DND-41 (cell line): ENCODE measurements around the gene RIT1.

Experiments used
- ATAC-seq: fragments of 200-7000 bp; cut with Tn5 transposase; 3 replicates; pipeline ENCODE4 v1.9.1; 2021; ENCODE audit warnings: low read depth; ENCODE audit not compliant: insufficient read depth
- DNase-seq: peaks from one replicate; pipeline ENCODE4 v3.0.0-alpha.2; 2020
- H2AFZ ChIP-seq: 2 replicates; pipeline ENCODE4 v1.6.0; 2012; ENCODE audit warnings: low read depth, low read length
- H3K27ac ChIP-seq: 2 replicates; pipeline ENCODE4 v1.5.1; 2012; ENCODE audit warnings: low read length, inconsistent platforms
- H3K27me3 ChIP-seq: fragments of 200-600 bp; sonication (generic); 2 replicates; pipeline ENCODE4 v1.6.0; 2012; ENCODE audit warnings: low read length, mild to moderate bottlenecking, inconsistent platforms; ENCODE audit not compliant: insufficient read depth, poor library complexity
- H3K36me3 ChIP-seq: 2 replicates; pipeline ENCODE4 v1.5.1; 2012; ENCODE audit warnings: low read length, inconsistent platforms; ENCODE audit not compliant: insufficient read depth
- H3K4me1 ChIP-seq: 2 replicates; pipeline ENCODE4 v1.5.1; 2012; ENCODE audit warnings: mild to moderate bottlenecking, low read length; ENCODE audit not compliant: insufficient read depth
- H3K4me2 ChIP-seq: 2 replicates; pipeline ENCODE4 v1.6.0; 2012; ENCODE audit warnings: mild to moderate bottlenecking, moderate library complexity, low read length, inconsistent platforms; ENCODE audit not compliant: insufficient read depth
- H3K4me3 ChIP-seq, 2 experiments: fragments of 200-600 bp in 1 of 2; shearing (Covaris generic) in 1 of 2; 2 replicates each; pipeline ENCODE4 v1.5.1; 2012 to 2016; ENCODE audit warnings: inconsistent platforms in 2 of 2, low read length in 2 of 2, mild to moderate bottlenecking in 2 of 2, low read depth in 1 of 2, moderate library complexity in 1 of 2
- H3K79me2 ChIP-seq: 2 replicates; pipeline ENCODE4 v1.6.0; 2012; ENCODE audit warnings: low read length, inconsistent platforms; ENCODE audit not compliant: insufficient read depth
- H3K9ac ChIP-seq: 2 replicates; pipeline ENCODE4 v1.6.0; 2012; ENCODE audit warnings: low read depth, mild to moderate bottlenecking, inconsistent platforms, low read length, moderate library complexity
- H3K9me3 ChIP-seq: 2 replicates; pipeline ENCODE4 v1.5.1; 2012; ENCODE audit warnings: low read length, moderate library complexity, mild to moderate bottlenecking, inconsistent platforms; ENCODE audit not compliant: insufficient read depth, severe bottlenecking
- H4K20me1 ChIP-seq: 2 replicates; pipeline ENCODE4 v1.6.0; 2012; ENCODE audit warnings: low read length; ENCODE audit not compliant: insufficient read depth
- EZH2 ChIP-seq: IDR thresholded peaks from 3 replicates; pipeline ENCODE4 v1.6.1; 2012; ENCODE audit warnings: borderline replicate concordance, low read depth, mild to moderate bottlenecking, moderate library complexity, low read length, inconsistent platforms; ENCODE audit not compliant: severe bottlenecking
- TF ChIP-seq, protein P1 (sequence below): IDR thresholded peaks from 2 replicates; pipeline ENCODE4 v1.5.1; 2012; ENCODE audit warnings: borderline replicate concordance, low read length, moderate library complexity, mild to moderate bottlenecking; ENCODE audit not compliant: poor library complexity, severe bottlenecking; ENCODE audit errors: extremely low read depth

RIT1 gene

DNA sequence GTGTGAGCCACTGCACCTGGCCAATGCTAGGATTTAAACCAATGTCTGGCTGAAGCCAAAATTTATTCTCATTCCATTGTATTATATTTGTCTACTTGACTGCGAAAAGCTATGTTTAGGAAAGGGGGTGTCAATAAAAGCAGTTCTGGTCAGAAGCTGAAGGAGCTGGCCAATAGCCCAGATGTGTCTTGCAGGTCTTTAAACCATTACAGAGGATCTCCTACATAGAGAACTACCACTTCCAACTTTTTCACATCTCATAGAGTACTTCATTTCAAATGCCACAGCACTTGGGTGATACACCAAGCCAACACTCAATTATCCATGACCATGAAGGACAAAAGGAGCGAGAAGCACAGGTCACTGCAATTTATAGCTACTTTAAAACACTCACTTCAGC, 49.3 kb downstream of the RIT1 start:
- no peak for ATAC-seq
- H4K20me1 ChIP-seq: no peaks in the 10 kb centered on the region
- no peak overlapping the region for H2AFZ ChIP-seq
- H3K4me2 ChIP-seq: no peak overlapping the region
- H3K27ac ChIP-seq: no peak overlapping the region
- H3K4me1 ChIP-seq: peaks cover 29% of the 10 kb centered on the region
- DNase-seq: no peak
- no peak overlapping the region for H3K4me3 ChIP-seq
- peaks cover under 1% of the 10 kb centered on the region; the same call in 1 of the 2 replicates for H3K36me3 ChIP-seq
- H3K9ac ChIP-seq: no peak overlapping the region
- H3K9me3 ChIP-seq: no peaks in the 10 kb centered on the region
- peaks cover 15% of the 10 kb centered on the region for H3K79me2 ChIP-seq
- no peak for TF ChIP-seq EZH2
- TF ChIP-seq, protein P1, sequence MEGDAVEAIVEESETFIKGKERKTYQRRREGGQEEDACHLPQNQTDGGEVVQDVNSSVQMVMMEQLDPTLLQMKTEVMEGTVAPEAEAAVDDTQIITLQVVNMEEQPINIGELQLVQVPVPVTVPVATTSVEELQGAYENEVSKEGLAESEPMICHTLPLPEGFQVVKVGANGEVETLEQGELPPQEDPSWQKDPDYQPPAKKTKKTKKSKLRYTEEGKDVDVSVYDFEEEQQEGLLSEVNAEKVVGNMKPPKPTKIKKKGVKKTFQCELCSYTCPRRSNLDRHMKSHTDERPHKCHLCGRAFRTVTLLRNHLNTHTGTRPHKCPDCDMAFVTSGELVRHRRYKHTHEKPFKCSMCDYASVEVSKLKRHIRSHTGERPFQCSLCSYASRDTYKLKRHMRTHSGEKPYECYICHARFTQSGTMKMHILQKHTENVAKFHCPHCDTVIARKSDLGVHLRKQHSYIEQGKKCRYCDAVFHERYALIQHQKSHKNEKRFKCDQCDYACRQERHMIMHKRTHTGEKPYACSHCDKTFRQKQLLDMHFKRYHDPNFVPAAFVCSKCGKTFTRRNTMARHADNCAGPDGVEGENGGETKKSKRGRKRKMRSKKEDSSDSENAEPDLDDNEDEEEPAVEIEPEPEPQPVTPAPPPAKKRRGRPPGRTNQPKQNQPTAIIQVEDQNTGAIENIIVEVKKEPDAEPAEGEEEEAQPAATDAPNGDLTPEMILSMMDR: no peak
- no peaks in the 10 kb centered on the region for H3K27me3 ChIP-seq

DNA sequence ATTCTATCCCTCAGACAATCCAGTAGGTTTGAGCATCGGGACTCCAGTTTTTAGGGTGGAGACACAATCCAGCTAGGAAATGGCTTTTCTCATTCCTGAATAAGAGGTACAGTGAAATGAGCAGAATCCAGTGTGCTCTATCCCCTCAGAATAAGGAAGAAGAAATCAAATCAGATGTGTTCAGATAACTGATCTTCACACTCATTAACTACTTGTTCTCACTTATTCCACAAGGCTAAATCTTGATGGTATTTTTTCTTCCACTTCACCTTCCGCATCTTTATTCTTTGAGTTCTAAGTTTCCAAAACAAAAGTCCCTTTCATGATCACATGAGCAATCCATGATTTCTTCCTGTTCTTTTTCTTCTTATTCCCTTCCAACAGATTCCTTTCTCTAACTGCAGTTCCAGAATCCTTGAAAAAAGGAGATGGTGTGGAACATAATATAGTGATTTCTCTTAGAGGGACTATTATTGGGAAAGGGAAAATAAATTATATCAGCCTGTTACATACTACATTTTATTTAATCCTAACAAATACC, 50.1 kb downstream of the RIT1 start:
- TF ChIP-seq, protein P1: no peak
- no peak for TF ChIP-seq EZH2
- Histone ChIP-seq H3K4me2 (no peak overlapping the region), H4K20me1 (0 out of 2 replicates have a peak, but pooled peaks cover 2% of the 10 kb centered on the region), H2AFZ (no peak overlapping the region), H3K9ac (no peak overlapping the region), H3K4me1 (peaks cover 35% of the 10 kb centered on the region), H3K27me3 (no peaks in the 10 kb centered on the region), H3K79me2 (peaks cover 23% of the 10 kb centered on the region), H3K27ac (no peak overlapping the region), H3K4me3 (no peak overlapping the region), H3K9me3 (no peaks in the 10 kb centered on the region), H3K36me3 (peaks cover 3% of the 10 kb centered on the region; the same call in 1 of the 2 replicates)
- ATAC-seq: no peak
- no peak for DNase-seq

DNA sequence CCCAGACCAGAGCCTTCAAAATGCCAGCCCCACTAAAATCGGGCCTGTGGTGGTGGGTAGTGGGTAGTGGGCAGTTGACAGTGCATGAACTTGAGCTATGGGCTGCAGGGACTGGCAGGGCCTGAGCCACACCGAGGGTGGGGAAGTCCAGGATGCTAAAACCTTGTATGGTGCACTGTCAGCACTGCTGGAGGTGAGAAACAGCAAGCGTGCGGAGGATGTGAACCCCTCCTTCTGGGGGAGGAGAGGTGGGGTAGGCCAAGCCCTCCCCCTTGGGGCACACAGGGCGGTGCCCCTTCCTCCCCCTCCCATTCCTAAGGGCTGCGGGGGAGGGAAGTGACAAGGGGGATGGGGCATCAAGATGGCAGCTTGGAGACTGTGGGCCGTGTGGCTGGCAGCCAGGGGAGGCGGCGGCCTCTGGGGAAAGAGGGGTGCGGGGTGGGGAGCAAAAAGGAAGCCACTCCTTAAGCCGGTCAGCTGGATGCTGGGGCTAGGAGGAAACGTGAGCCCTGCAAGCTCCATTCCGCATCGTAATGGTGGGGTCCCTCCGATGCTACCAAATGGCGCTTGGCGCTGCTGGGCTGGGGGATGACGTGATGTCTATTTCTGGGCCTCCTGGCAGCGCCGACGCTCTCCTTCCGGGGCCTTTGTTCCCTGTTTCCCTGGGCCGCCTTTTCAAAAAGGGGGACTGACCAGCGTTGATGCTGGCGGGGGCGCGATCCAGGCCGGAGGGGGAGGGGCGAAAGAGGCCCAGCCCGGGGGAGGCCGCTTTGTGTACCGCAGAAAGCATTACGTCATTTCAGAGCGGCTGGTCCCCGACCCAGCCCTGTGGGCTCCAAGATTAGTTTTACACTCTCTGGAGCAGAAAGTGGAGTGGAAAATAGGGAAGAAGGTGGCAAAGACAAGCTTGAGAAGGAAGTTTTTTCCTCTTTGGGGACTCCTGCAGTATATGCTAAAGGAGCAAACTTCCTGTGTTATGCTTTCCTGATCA, 51.0 kb downstream of the RIT1 start:
- Histone ChIP-seq H3K27ac (no peak overlapping the region), H3K4me1 (peaks cover 44% of the 10 kb centered on the region), H2AFZ (peak overlapping the region; percentile 61), H3K4me3 (peak overlapping the region in 1 of 2 experiments; percentile 67; a peak in 2 of 4 replicates), H3K36me3 (peaks cover 7% of the 10 kb centered on the region), H4K20me1 (0 out of 2 replicates have a peak, but pooled peaks cover 2% of the 10 kb centered on the region), H3K27me3 (no peaks in the 10 kb centered on the region), H3K9ac (no peak overlapping the region), H3K79me2 (peaks cover 32% of the 10 kb centered on the region), H3K4me2 (peak overlapping the region; percentile 84), H3K9me3 (no peaks in the 10 kb centered on the region)
- ATAC-seq (no peak), DNase-seq (no peak)
- TF ChIP-seq EZH2: no peak
- TF ChIP-seq, protein P1: no peak
